SKM-1 treated with dmso at 0.1 percent for 144 hours (cell line): ENCODE results near the gene SVEP1.
"Not testable (repeated sequence)": the region's sequence is repeated elsewhere in the genome, so short reads cannot be mapped to it uniquely, and the experiment has no call there.

Experiments
- DNase-seq: peaks from one replicate; lab custom pipeline; 2025; ENCODE audit not compliant: unreplicated experiment; lab: John Stamatoyannopoulos, UW

The SVEP1 gene

GRCh38 chr9:110579034-110579861 lies at the start of gene SVEP1:
TSS of gene SVEP1 (minus strand) at chr9:110579741. CDS start at chr9:110579543, 198 bp downstream.
- no peak for DNase-seq

GRCh38 chr9:110626101-110626829 lies 46.7 kb upstream of the SVEP1 start:
- DNase-seq: no peak

DNA sequence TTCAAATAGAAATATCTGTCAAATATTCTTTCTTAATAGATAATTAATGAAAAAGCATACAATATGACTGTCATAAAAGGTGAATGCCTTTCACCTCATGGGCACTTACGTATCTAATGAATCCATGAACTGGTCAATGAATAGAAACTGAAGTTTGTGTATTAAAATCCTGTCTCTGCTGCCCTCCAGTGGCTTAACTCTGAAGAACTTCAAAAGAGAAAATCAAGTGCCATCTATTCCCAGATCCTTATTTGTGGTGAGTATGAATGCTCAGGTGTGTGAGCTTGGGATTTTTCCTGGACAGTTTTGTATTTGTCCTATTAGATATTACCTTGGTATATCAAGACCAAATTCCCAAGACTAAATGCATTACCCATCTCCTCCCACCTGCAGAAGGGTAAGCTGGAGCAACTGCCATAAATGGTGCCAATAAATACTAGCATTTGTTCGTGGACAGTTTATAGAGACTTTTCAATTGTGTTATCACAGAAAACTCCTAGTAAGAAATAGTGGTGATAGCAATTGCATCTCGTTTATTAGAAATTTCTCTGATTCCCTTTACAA lies 44.0 kb upstream of the SVEP1 start:
- peak; percentile 22 for DNase-seq

DNA sequence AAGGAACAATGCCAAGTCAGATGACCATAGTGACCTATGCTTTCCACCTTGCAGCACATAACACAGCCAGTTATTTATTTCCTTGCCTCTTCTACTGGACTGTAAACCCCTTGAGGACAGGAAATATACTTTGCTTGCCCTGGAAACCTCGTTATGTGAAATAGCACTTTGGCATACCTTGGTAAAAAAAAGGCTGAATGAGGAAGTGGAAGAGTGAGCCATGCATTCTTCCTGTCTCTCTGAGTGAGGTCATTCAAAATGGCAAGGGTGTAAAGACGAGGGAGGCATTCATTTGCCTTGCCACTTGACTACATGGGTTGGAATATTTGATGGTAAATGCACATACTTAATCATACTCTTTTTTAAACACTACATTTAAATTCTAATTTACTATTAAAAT lies 42.8 kb upstream of the SVEP1 start:
- DNase-seq: no peak

DNA sequence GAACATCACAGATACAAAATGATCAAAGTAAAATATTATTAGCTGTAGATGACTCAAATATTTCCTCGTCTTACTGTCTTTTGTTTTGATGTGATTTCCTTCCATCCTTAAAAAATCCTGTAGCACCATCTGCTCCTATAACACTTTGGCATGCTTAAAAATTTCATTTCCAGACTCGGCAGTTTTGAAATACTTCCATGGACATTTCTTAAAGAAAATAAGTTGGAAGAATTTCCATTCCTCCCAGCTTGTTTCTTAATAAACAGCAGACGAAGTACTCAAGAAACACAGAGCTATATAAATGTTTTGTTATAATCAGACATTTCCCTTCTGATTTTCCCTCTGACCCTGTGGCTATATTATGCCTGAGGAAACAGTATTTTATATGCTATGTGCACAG lies 41.2 kb upstream of the SVEP1 start:
- no peak for DNase-seq

- DNase-seq: no peak
Measured at GRCh38 chr9:110619831-110620230, 40.3 kb upstream of the SVEP1 start.

DNA sequence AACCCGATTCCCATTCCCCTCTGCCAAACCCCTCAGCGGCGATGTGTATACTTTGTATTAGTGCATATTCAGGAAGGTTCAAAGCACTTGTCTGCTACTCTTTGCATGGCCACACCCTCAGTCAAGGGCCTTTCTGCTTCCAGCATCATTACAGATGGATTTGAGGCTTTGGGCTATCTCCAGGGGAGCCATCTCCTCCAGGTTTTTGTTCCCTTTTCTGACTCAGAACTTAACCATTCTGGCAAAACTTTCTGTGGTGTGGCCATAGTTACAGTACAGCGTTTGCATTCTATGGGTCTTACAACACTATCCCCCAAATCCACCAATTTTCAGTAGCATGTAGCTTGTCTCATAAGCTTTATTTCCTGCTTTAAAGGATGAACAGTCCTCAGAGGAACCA lies 36.0 kb upstream of the SVEP1 start:
- no peak for DNase-seq

GRCh38 chr9:110614576-110614975 lies 35.0 kb upstream of the SVEP1 start:
- not testable (repeated sequence) for DNase-seq

GRCh38 chr9:110606179-110606790 lies 26.7 kb upstream of the SVEP1 start:
- DNase-seq: no peak

- DNase-seq: no peak
Measured at GRCh38 chr9:110605565-110605964, 26.0 kb upstream of the SVEP1 start.

DNA sequence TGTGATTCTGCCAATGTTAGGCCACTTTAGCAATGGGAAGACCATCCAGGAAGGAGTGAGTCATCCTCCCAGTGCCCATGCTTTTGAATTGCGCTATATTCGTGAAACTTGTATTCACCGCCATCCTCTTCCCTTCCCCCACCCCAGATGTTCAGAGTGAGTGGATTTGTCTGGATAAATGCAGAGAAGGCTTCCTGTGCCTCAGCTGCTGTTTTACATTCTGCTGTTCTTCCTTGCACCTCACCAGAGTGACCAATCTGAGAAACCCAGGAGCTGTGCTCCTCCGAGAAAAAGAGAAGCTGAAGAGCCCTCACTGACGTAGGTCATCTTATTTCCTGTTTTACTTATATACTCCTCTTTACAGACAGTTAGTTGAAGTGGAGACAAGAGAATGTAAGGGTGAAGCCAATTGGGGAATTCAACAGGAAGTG lies 24.6 kb upstream of the SVEP1 start:
- DNase-seq: peak; percentile 52

DNA sequence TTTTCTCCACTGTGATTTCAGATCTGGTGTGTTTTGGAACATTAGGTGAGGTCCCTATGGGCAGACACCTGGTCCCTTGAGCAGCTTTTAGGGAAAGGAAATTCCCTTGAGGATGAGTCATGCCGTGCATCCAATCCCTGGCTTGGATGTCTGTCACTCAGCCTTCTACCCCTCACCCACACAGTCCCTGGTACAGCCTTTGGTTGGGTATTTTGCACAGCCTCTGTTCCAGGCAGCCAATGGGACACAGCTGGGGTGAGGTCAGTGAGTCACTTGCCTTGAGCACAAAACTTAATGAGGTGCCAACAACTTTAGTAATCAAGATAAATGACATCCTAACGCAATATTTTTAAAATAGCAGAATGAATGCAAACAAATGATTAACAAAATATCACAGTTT lies 22.7 kb upstream of the SVEP1 start:
- no peak for DNase-seq

GRCh38 chr9:110601098-110601497 lies 21.6 kb upstream of the SVEP1 start:
- no peak for DNase-seq

DNA sequence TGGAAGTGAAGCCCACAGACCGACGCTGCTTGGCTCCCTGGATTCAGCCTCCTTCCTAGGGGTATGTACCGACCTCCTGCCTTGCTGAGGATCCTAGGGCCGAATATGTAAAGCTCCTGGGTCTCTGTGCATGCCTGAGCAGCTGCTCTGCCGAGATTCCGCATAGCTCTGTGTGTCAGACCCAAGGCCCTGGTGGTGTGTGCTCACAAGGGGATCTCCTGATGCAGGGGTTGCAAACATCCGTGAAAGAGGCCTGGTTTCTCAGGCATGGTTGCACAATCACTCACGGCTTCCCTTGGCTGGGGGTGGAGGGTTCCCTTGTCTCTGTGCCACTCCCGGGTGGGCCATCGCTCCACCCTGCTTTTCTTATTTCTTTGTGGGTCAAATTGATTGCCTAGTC lies 19.9 kb upstream of the SVEP1 start:
- peak; percentile 17 for DNase-seq

DNA sequence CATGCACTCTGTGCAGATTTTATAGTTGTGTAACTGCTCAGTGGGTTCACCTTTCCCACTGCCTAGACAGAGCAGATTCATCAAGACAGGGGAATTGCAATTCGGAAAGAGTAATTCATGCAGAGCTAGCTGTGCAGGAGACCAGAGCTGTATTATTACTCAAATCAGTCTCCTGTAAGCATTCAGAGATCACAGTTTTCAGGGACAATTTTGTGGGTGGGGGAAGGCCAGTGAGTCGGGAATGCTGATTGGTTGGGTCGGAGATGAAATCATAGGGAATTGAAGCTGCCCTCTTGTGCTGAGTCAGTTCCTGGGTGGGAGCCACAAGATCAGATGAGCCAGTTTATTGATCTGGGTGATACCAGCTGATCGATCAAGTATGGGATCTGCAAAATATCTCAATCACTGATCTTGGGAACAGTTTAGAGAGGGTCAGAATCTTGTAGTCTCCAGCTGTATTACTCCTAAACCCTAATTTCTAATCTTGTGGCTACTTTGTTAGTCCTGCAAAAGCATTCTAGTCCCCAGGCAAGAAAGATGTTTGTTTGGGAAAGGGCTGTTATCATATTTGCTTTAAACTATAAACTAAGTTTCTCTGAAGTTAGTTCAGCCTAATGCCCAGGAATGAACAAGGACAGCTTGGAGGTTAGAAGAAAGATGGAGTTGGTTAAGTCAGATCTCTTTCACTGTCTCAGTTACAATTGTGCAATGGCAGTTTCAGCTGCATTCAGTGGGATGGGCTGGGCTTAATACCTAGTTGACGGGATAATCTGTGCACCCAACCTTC lies 12.7 kb upstream of the SVEP1 start:
- DNase-seq: no peak

DNA sequence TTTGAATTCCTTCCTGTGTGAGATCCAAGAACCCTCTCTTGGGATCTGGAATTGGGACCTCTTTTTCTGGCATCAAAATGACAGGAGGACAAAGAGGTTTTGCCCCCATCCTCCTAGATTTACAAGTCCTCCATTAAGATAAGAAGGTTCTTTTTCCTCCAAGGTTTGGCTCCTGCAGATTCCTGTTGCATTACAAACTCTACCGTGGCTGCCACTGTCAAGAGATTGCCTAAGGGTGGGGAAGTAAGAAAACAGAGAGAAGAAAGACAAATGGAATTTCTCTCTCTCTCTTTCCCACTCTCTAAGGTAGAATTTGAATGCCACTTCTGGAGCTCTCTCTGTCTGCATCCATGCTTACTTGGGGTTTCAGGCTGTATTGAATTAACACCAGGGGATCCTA lies 12.0 kb upstream of the SVEP1 start:
- DNase-seq: no peak

- DNase-seq: no peak
Measured at GRCh38 chr9:110590816-110591215, 11.3 kb upstream of the SVEP1 start.

DNA sequence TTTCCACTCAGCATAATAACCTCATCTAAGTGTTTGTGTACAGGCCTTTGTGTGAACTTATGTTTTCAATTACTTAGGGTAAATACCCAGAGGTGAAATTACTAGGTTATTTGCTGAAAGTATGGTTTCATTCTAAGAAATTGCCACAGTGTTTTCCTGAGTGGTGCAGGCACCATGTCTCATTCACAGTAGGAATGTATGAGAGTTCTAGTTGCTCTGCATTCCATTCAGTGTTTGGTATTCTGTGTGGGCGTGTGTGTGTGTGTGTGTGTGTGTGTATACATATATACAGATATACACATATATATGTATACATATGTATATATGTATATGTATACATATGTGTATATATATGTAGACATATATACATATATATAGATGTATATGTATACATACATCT lies 8.8 kb upstream of the SVEP1 start:
- DNase-seq: no peak

- no peak for DNase-seq
Measured at GRCh38 chr9:110583237-110583636, 3.7 kb upstream of the SVEP1 start.

- no peak for DNase-seq
Measured at GRCh38 chr9:110582156-110582555, 2.6 kb upstream of the SVEP1 start.

- no peak for DNase-seq
Measured at GRCh38 chr9:110580850-110581249, 1.3 kb upstream of the SVEP1 start.
